PC-9 (cell line): ENCODE measurements around the gene DNAJC5.

Experiments used
- CTCF ChIP-seq: fragments of 200-600 bp; sonication (generic); conservative IDR thresholded peaks from 2 replicates; pipeline ENCODE4 v1.6.1; 2017; ENCODE audit warnings: mixed run types, antibody characterized with exemption, mild to moderate bottlenecking, moderate library complexity
- EZH2 ChIP-seq: fragments of 200-600 bp; sonication (generic); IDR thresholded peaks from 2 replicates; pipeline ENCODE4 v1.8.0; 2017; ENCODE audit warnings: antibody characterized with exemption, low read depth

- TF ChIP-seq CTCF (peak; percentile 78), EZH2 (no peak)
Observed at GRCh38 chr20:63980806-63981728, 86.1 kb downstream of the DNAJC5 start, which contains the start of gene PRPF6.
